DND-41 (cell line): Measurements from ENCODE around the gene TUBB3.

Experiments used
- ATAC-seq: fragments of 200-7000 bp; cut with Tn5 transposase; 3 replicates; pipeline ENCODE4 v1.9.1; 2021; ENCODE audit warnings: low read depth; ENCODE audit not compliant: insufficient read depth
- DNase-seq: peaks from one replicate; pipeline ENCODE4 v3.0.0-alpha.2; 2020
- H2AFZ ChIP-seq: 2 replicates; pipeline ENCODE4 v1.6.0; 2012; ENCODE audit warnings: low read depth, low read length
- H3K27ac ChIP-seq: 2 replicates; pipeline ENCODE4 v1.5.1; 2012; ENCODE audit warnings: low read length, inconsistent platforms
- H3K27me3 ChIP-seq: fragments of 200-600 bp; sonication (generic); 2 replicates; pipeline ENCODE4 v1.6.0; 2012; ENCODE audit warnings: low read length, mild to moderate bottlenecking, inconsistent platforms; ENCODE audit not compliant: insufficient read depth, poor library complexity
- H3K36me3 ChIP-seq: 2 replicates; pipeline ENCODE4 v1.5.1; 2012; ENCODE audit warnings: low read length, inconsistent platforms; ENCODE audit not compliant: insufficient read depth
- H3K4me1 ChIP-seq: 2 replicates; pipeline ENCODE4 v1.5.1; 2012; ENCODE audit warnings: mild to moderate bottlenecking, low read length; ENCODE audit not compliant: insufficient read depth
- H3K4me2 ChIP-seq: 2 replicates; pipeline ENCODE4 v1.6.0; 2012; ENCODE audit warnings: mild to moderate bottlenecking, moderate library complexity, low read length, inconsistent platforms; ENCODE audit not compliant: insufficient read depth
- H3K4me3 ChIP-seq, 2 experiments: fragments of 200-600 bp in 1 of 2; shearing (Covaris generic) in 1 of 2; 2 replicates each; pipeline ENCODE4 v1.5.1; 2012 to 2016; ENCODE audit warnings: inconsistent platforms in 2 of 2, low read length in 2 of 2, mild to moderate bottlenecking in 2 of 2, low read depth in 1 of 2, moderate library complexity in 1 of 2
- H3K79me2 ChIP-seq: 2 replicates; pipeline ENCODE4 v1.6.0; 2012; ENCODE audit warnings: low read length, inconsistent platforms; ENCODE audit not compliant: insufficient read depth
- H3K9ac ChIP-seq: 2 replicates; pipeline ENCODE4 v1.6.0; 2012; ENCODE audit warnings: low read depth, mild to moderate bottlenecking, inconsistent platforms, low read length, moderate library complexity
- H3K9me3 ChIP-seq: 2 replicates; pipeline ENCODE4 v1.5.1; 2012; ENCODE audit warnings: low read length, moderate library complexity, mild to moderate bottlenecking, inconsistent platforms; ENCODE audit not compliant: insufficient read depth, severe bottlenecking
- H4K20me1 ChIP-seq: 2 replicates; pipeline ENCODE4 v1.6.0; 2012; ENCODE audit warnings: low read length; ENCODE audit not compliant: insufficient read depth
- CTCF ChIP-seq: IDR thresholded peaks from 2 replicates; pipeline ENCODE4 v1.5.1; 2012; ENCODE audit warnings: borderline replicate concordance, low read length, moderate library complexity, mild to moderate bottlenecking; ENCODE audit not compliant: poor library complexity, severe bottlenecking; ENCODE audit errors: extremely low read depth
- EZH2 ChIP-seq: IDR thresholded peaks from 3 replicates; pipeline ENCODE4 v1.6.1; 2012; ENCODE audit warnings: borderline replicate concordance, low read depth, mild to moderate bottlenecking, moderate library complexity, low read length, inconsistent platforms; ENCODE audit not compliant: severe bottlenecking

The TUBB3 gene

DNA sequence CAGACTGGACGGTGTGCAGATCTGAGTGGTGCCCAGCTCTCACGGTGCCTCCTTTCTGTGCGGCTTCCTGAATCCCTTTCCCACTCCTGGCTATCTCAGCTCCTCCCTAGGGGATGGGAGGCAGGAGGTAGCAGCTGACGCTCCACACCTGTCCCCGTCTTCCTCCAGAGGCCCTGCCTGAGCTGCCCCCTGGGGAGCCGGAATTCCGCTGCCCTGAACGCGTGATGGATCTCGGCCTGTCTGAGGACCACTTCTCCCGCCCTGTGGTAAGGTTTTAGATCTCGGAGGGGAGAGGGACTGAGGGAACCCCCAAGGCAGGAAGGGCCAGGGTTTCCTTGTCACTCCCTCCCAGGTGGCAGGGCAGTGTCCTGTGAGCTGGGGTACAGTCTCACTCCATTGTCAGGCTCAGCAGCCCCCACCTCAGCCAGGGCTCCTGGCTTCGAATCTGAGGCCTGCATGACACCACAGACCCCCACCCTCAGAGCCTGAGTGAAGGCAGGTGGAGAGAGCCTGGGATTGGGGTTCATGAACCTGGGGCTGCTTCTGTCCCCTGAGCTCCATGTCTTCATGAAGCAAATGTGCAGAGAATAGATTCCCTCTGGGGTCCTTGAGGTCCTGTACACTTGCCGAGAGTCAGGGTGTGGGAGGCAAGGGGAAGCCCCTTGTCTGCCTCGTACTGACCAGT lies 32.0 kb downstream of the TUBB3 start:
- no peaks in the 10 kb centered on the region for H3K27me3 ChIP-seq
- DNase-seq (no peak), ATAC-seq (no peak)
- no peaks in the 10 kb centered on the region for H3K4me1 ChIP-seq
- H3K4me2 ChIP-seq = no peak overlapping the region
- peaks cover 8% of the 10 kb centered on the region for H4K20me1 ChIP-seq
- TF ChIP-seq EZH2 (no peak), CTCF (no peak)
- no peaks in the 10 kb centered on the region for H3K9me3 ChIP-seq
- no peaks in the 10 kb centered on the region for H3K79me2 ChIP-seq
- H3K9ac ChIP-seq = no peak overlapping the region
- H3K36me3 ChIP-seq = 0 out of 2 replicates have a peak, but pooled peaks cover 4% of the 10 kb centered on the region
- no peak overlapping the region for H2AFZ ChIP-seq
- H3K4me3 ChIP-seq = no peak overlapping the region
- H3K27ac ChIP-seq = no peak overlapping the region

DNA sequence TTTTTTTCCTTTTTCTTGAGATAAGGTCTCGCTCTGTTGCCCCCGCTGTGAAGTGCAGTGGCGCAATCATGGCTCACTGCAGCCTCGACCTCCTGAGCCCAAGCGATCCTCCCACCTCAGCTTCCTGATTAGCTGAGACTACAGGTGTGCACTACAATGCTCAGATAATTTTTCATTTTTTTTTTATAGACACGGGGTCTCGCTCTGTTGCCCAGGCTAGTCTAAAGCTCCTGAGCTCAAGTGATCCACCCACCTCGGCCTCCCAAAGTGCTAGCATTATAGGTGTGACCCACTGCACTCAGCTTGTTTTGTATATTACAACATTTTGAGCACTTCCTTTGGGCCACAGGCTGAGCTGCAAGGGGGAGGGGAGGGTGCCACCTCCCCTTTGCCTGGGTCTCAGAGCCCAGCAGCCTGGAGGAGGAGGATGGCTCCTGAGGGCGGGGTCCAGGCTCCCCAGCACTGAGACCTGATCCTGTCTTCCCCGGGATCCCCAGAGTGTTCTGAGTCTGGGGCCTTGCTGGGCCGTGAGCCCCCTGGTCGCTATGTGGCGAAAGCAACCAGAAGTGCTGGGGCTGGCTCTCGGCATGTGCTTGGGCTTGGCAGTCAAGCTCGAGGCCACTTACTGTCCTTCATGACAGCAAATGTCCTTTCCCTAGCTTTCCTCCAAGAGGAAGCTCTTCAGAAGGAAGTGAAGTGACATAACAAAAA lies 33.5 kb downstream of the TUBB3 start:
- no peak overlapping the region for H3K9ac ChIP-seq
- no peaks in the 10 kb centered on the region for H3K27me3 ChIP-seq
- H2AFZ ChIP-seq = no peak overlapping the region
- no peaks in the 10 kb centered on the region for H3K9me3 ChIP-seq
- no peak overlapping the region for H3K27ac ChIP-seq
- 0 out of 2 replicates have a peak, but pooled peaks cover 4% of the 10 kb centered on the region for H3K36me3 ChIP-seq
- H3K79me2 ChIP-seq = no peaks in the 10 kb centered on the region
- H3K4me3 ChIP-seq = no peak overlapping the region
- ATAC-seq (no peak), DNase-seq (no peak)
- H4K20me1 ChIP-seq = peaks cover 8% of the 10 kb centered on the region
- H3K4me2 ChIP-seq = no peak overlapping the region
- TF ChIP-seq EZH2 (no peak), CTCF (no peak)
- H3K4me1 ChIP-seq = no peaks in the 10 kb centered on the region

DNA sequence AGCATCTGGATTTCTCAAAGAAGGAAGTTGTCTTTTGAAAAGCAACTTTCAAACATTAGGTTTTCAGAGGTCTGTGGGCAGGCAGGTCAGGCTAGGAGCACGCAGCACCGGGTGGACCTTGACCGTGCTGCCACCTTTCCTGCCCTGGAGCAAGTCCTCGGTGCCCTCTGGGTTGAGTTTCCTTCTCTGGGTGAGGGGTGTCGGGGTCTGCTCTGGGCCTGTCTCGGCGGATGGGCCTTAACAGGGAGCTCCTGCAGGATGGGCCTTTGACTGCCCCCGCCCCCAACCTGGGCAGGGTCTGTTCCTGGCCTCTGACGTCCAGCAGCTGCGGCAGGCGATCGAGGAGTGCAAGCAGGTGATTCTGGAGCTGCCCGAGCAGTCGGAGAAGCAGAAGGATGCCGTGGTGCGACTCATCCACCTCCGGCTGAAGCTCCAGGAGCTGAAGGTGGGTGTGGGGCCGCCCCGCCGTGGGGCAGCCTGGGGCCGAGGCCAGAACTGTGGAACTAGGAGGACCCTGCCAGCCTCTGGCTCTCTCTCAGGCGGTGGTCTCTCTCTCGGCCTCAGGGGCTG lies 34.2 kb downstream of the TUBB3 start:
- Histone ChIP-seq H3K36me3 (0 out of 2 replicates have a peak, but pooled peaks cover 4% of the 10 kb centered on the region), H3K79me2 (no peaks in the 10 kb centered on the region)

More for the DNA sequence above, 34.2 kb downstream of the TUBB3 start:
- no peak overlapping the region for H3K4me2 ChIP-seq
- H2AFZ ChIP-seq = no peak overlapping the region
- DNase-seq = no peak
- H3K9me3 ChIP-seq = no peaks in the 10 kb centered on the region
- peaks cover 8% of the 10 kb centered on the region for H4K20me1 ChIP-seq
- TF ChIP-seq EZH2 (no peak), CTCF (no peak)
- no peak overlapping the region for H3K9ac ChIP-seq
- H3K4me3 ChIP-seq = no peak overlapping the region
- no peak overlapping the region for H3K27ac ChIP-seq
- no peaks in the 10 kb centered on the region for H3K27me3 ChIP-seq
- ATAC-seq = no peak
- no peaks in the 10 kb centered on the region for H3K4me1 ChIP-seq
